ENCODE data around the gene SLC30A10.
"Not testable (repeated sequence)": the region's sequence is repeated elsewhere in the genome, so short reads cannot be mapped to it uniquely, and the experiment has no call there.

Gene SLC30A10

GRCh38 chr1:219958875-219959417 is 30.6 kb upstream of the SLC30A10 start:
- Histone ChIP-seq H3K36me3 (replicated peaks; ENCODE audit: low read depth, low read length) (no peaks in the 10 kb centered on the region), H3K9ac (ENCODE audit: low read length) (no peak overlapping the region), H3K9me3 (ENCODE audit: insufficient read depth, low read length) (no peaks in the 10 kb centered on the region), H4K20me1 (ENCODE audit: insufficient read depth, low read length) (no peaks in the 10 kb centered on the region), H3K4me2 (ENCODE audit: low read length) (no peak overlapping the region), H3K79me2 (ENCODE audit: low read length) (no peaks in the 10 kb centered on the region), H3K4me3 (ENCODE audit: low read length) (no peak overlapping the region), H2AFZ (ENCODE audit: low read depth, low read length) (no peak overlapping the region), H3K27me3 (ENCODE audit: low read depth, low read length) (peaks cover 14% of the 10 kb centered on the region), H3K27ac (ENCODE audit: low read length) (no peak overlapping the region), H3K4me1 (ENCODE audit: low read length) (no peaks in the 10 kb centered on the region)
- TF ChIP-seq, protein P1, sequence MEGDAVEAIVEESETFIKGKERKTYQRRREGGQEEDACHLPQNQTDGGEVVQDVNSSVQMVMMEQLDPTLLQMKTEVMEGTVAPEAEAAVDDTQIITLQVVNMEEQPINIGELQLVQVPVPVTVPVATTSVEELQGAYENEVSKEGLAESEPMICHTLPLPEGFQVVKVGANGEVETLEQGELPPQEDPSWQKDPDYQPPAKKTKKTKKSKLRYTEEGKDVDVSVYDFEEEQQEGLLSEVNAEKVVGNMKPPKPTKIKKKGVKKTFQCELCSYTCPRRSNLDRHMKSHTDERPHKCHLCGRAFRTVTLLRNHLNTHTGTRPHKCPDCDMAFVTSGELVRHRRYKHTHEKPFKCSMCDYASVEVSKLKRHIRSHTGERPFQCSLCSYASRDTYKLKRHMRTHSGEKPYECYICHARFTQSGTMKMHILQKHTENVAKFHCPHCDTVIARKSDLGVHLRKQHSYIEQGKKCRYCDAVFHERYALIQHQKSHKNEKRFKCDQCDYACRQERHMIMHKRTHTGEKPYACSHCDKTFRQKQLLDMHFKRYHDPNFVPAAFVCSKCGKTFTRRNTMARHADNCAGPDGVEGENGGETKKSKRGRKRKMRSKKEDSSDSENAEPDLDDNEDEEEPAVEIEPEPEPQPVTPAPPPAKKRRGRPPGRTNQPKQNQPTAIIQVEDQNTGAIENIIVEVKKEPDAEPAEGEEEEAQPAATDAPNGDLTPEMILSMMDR (IDR thresholded peaks at IDR 0.05; ENCODE audit: low read depth, low read length): no peak
- no peak for TF ChIP-seq EZH2phosphoT487 (IDR thresholded peaks at IDR 0.05; ENCODE audit: low read depth)

DNA sequence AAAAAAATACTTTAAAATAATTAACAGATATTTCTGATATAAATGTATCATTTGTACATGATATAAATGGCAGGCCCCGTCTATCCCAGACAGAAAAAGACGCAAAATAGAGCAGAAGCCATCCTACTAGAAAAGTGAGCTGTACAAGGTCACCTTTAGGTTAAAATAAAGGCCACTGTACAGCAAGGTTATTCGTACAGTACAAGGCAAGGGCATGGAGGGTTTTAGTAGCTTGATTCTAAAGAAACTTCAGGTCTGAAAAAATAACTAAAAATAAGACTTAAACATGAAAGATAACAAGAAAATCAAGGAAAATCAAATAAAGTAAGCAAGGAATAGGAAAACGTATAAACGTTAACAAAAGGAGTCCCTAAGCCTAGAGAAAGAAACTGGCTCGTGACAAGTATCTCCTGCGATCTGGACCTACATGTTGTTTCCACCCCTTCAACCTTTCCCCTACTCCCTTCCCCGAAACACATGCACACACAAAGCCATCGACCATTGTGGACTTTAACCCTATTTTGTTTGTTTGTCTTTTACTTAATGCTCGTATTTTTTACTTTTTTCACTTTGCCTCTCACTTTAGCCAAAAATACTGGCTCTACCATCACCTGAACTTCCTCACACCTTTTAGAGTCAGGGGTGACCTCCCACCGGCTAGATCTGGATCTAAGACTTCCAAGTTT is 26.5 kb upstream of the SLC30A10 start:
- Histone ChIP-seq H3K4me1 (ENCODE audit: low read length) (no peaks in the 10 kb centered on the region), H4K20me1 (ENCODE audit: insufficient read depth, low read length) (no peaks in the 10 kb centered on the region), H3K36me3 (replicated peaks; ENCODE audit: low read depth, low read length) (no peaks in the 10 kb centered on the region), H3K27ac (ENCODE audit: low read length) (no peak overlapping the region), H3K27me3 (ENCODE audit: low read depth, low read length) (peaks cover 26% of the 10 kb centered on the region), H3K9ac (ENCODE audit: low read length) (no peak overlapping the region), H3K79me2 (ENCODE audit: low read length) (no peaks in the 10 kb centered on the region), H3K9me3 (ENCODE audit: insufficient read depth, low read length) (no peaks in the 10 kb centered on the region), H3K4me3 (ENCODE audit: low read length) (no peak overlapping the region), H3K4me2 (ENCODE audit: low read length) (no peak overlapping the region), H2AFZ (ENCODE audit: low read depth, low read length) (no peak overlapping the region)
- TF ChIP-seq, protein P1 (IDR thresholded peaks at IDR 0.05; ENCODE audit: low read depth, low read length): no peak
- TF ChIP-seq EZH2phosphoT487 (IDR thresholded peaks at IDR 0.05; ENCODE audit: low read depth): no peak

DNA sequence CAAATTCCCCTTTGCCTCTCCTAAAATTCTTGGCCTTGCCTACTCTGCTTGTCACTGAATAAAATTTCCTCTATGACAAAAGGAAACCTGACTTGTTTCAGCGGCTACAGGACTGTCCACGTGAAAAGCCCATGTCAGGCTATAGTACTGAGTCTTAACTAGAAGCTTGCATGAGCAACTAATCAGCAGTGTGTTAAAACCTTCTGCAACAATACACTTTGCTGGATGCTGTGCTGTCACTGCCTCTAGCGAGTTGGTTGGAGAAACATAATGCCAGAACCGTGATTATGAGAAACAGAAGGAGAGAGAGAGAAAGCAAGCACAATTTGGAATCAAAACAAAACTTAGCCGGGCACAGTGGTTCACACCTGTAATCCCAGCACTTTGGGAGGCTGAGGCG is 25.7 kb upstream of the SLC30A10 start:
- Histone ChIP-seq H3K9me3 (ENCODE audit: insufficient read depth, low read length) (no peaks in the 10 kb centered on the region), H3K9ac (ENCODE audit: low read length) (no peak overlapping the region), H4K20me1 (ENCODE audit: insufficient read depth, low read length) (no peaks in the 10 kb centered on the region), H3K79me2 (ENCODE audit: low read length) (no peaks in the 10 kb centered on the region), H3K27me3 (ENCODE audit: low read depth, low read length) (peaks cover 28% of the 10 kb centered on the region), H3K4me1 (ENCODE audit: low read length) (no peaks in the 10 kb centered on the region), H3K27ac (ENCODE audit: low read length) (no peak overlapping the region), H3K4me3 (ENCODE audit: low read length) (no peak overlapping the region), H3K36me3 (replicated peaks; ENCODE audit: low read depth, low read length) (no peaks in the 10 kb centered on the region), H3K4me2 (ENCODE audit: low read length) (no peak overlapping the region), H2AFZ (ENCODE audit: low read depth, low read length) (no peak overlapping the region)
- TF ChIP-seq, protein P1 (IDR thresholded peaks at IDR 0.05; ENCODE audit: low read depth, low read length): no peak
- no peak for TF ChIP-seq EZH2phosphoT487 (IDR thresholded peaks at IDR 0.05; ENCODE audit: low read depth)

- Histone ChIP-seq H3K9me3 (ENCODE audit: insufficient read depth, low read length) (no peaks in the 10 kb centered on the region), H3K9ac (ENCODE audit: low read length) (no peak overlapping the region), H3K4me1 (ENCODE audit: low read length) (no peaks in the 10 kb centered on the region), H3K79me2 (ENCODE audit: low read length) (no peaks in the 10 kb centered on the region), H2AFZ (ENCODE audit: low read depth, low read length) (no peak overlapping the region), H3K4me2 (ENCODE audit: low read length) (no peak overlapping the region), H3K27ac (ENCODE audit: low read length) (no peak overlapping the region), H3K36me3 (replicated peaks; ENCODE audit: low read depth, low read length) (no peaks in the 10 kb centered on the region), H3K27me3 (ENCODE audit: low read depth, low read length) (peaks cover 31% of the 10 kb centered on the region), H4K20me1 (ENCODE audit: insufficient read depth, low read length) (no peaks in the 10 kb centered on the region), H3K4me3 (ENCODE audit: low read length) (no peak overlapping the region)
- TF ChIP-seq, protein P1 (IDR thresholded peaks at IDR 0.05; ENCODE audit: low read depth, low read length): no peak
- no peak for TF ChIP-seq EZH2phosphoT487 (IDR thresholded peaks at IDR 0.05; ENCODE audit: low read depth)
Measured at GRCh38 chr1:219952361-219952760, 24.0 kb upstream of the SLC30A10 start.

GRCh38 chr1:219949227-219949626 is 20.9 kb upstream of the SLC30A10 start:
- H3K27ac ChIP-seq (ENCODE audit: low read length); H3K4me2 ChIP-seq (ENCODE audit: low read length); H3K4me3 ChIP-seq (ENCODE audit: low read length); H3K9ac ChIP-seq (ENCODE audit: low read length); H3K79me2 ChIP-seq (ENCODE audit: low read length); H3K9me3 ChIP-seq (ENCODE audit: insufficient read depth, low read length); H3K36me3 ChIP-seq (replicated peaks; ENCODE audit: low read depth, low read length); H2AFZ ChIP-seq (ENCODE audit: low read depth, low read length); H4K20me1 ChIP-seq (ENCODE audit: insufficient read depth, low read length): not testable (repeated sequence)
- H3K4me1 ChIP-seq (ENCODE audit: low read length): peaks cover 10% of the 10 kb centered on the region
- H3K27me3 ChIP-seq (ENCODE audit: low read depth, low read length): peaks cover 46% of the 10 kb centered on the region

DNA sequence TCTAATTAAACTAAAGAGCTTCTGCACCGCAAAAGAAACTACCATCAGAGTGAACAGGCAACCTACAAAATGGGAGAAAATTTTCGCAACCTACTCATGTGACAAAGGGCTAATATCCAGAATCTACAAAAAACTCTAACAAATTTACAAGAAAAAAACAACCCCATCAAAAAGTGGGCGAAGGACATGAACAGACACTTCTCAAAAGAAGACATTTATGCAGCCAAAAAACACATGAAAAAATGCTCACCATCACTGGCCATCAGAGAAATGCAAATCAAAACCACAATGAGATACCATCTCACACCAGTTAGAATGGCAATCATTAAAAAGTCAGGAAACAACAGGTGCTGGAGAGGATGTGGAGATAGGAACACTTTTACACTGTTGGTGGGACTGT is 20.4 kb upstream of the SLC30A10 start:
- peaks cover 10% of the 10 kb centered on the region for H3K4me1 ChIP-seq (ENCODE audit: low read length)
- not testable (repeated sequence) for H3K36me3 ChIP-seq (replicated peaks; ENCODE audit: low read depth, low read length); H3K27ac ChIP-seq (ENCODE audit: low read length); H3K4me3 ChIP-seq (ENCODE audit: low read length); H2AFZ ChIP-seq (ENCODE audit: low read depth, low read length); H3K9me3 ChIP-seq (ENCODE audit: insufficient read depth, low read length); H4K20me1 ChIP-seq (ENCODE audit: insufficient read depth, low read length); H3K4me2 ChIP-seq (ENCODE audit: low read length); H3K9ac ChIP-seq (ENCODE audit: low read length); H3K79me2 ChIP-seq (ENCODE audit: low read length)
- peaks cover 44% of the 10 kb centered on the region for H3K27me3 ChIP-seq (ENCODE audit: low read depth, low read length)

Data from OCI-LY3 (cell line).